HG03442 (cell line): ENCODE results near the gene NEK3.
"Not testable (repeated sequence)": the region's sequence is repeated elsewhere in the genome, so short reads cannot be mapped to it uniquely, and the experiment has no call there.

ENCODE experiments used
- ATAC-seq: cut with Tn5 transposase; IDR thresholded peaks from one replicate; pipeline ENCODE4 v1.9.1; 2021; ENCODE audit warnings: mild to moderate bottlenecking, moderate library complexity; ENCODE audit not compliant: unreplicated experiment

NEK3 gene

DNA sequence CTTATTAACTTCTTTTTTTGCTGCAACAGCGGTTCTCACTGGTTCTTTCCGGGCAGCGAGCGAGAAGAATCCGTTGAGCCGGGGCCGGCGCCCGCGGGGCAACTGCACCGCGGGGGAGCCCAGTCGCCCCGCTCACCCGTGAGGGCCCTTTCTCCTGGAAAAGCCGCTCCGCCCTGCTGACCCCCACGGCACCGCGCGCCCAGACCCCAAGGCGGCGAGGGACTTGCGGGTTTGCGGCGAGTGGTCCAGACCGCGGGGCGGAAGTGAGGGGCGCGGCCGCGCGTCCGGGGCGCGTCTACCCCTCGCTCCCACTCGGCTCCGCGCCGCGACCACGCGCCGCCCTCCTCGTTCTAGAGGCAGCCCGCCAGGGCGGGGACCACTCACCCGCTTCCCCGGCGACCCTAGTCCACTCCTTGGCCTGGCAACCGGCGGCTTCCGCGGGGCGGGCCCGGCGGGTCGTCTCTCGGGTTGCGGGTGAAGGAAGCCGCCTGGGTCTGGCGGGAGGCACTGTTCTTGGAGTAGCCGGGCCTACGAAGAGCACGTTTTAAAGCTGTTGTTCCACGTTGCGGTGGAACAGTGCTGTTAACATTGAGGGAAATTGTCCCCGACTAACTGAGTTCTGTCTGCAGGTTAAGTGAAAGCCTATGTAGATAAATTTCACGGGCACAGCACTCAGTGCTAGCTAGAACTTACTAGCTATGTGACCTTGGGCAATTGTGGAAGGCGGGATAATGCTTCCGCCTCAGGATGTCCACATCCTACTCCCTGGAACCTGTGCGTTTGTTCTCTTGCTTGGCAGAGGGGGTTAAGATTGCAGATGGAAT is at the start of gene NEK3:
TSS of gene NEK3 (minus strand) at position 439 of the 824 bp plus-strand sequence. CDS start 3,406 bp downstream, outside the sequence.
- ATAC-seq, result peak; percentile 84

DNA sequence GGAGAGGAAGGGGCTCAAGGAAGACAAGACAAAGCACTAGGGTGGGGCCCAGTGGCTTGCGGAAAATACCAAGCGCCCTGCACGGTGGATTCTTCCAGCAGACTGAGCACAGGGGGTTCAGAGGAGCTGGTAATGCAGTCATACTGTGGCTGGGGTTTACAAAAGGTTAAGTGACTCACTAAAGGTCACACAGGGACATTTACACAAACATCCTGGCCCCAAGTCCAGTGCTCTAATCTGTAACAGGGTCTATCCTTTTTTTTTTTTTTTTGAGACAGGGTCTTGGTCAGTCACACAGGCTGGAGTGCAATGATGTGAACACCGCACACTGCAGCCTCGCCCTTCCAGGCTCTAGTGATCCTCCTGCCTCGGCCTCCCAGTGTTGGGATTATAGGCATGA is 49.0 kb upstream of the NEK3 start:
- ATAC-seq, result not testable (repeated sequence)

DNA sequence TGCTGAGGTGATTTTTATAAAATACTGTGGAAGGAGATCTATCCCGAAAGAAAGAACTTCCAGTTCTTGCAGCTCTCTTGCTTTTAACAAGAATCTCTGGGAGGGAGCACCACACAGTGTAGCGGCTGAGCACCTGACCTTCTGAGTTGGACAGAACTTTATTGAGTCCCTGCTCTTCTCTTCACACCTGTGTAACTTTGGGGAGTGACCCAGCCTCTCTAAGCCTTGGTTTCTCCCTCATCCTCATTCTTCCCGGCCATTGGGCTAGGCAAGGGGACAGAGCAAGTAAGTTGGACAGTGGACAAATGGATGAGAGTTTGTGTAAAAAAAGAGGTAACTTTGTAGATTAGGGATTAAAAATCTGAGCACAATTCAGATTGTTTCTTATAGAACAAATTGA is 48.5 kb upstream of the NEK3 start:
- ATAC-seq, result not testable (repeated sequence)

DNA sequence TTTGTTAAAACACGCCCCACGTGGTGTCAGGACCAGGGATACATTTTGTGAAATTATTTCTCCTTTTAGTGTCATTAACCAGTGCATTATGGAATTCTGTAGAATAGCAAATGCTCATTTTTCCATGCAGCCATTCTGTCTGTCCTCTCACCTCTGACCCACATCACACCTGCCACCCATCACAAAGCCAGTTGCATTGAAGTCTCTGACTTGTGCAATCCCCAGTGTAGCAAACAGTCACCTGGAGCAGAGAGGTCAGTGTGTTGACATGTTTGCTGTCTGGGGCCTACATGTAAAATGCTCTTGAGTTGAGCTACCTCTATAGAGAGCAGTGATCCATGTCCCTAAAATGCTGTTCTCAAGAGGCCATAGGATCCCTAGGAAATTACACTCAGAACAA is 47.9 kb upstream of the NEK3 start:
- not testable (repeated sequence) for ATAC-seq

DNA sequence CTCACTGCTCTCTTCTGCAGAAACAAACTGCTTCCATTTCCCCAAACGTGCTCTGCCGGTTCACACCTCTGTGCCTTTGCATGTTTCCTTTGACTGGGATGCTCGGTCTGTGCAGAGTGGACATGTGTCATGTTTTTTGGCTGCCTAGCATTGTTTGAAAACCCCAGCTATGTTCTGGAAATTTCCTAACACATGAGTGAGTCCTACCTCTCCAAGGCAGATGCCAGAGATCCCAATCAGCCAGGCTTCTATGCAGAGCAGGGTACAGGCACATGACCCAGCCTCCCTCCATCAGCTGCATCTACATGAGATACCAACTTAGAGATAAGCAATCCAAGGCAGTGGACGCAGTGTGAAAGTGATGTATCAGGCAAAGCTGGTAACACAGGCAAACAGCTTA is 45.1 kb upstream of the NEK3 start:
- ATAC-seq, result not testable (repeated sequence)

DNA sequence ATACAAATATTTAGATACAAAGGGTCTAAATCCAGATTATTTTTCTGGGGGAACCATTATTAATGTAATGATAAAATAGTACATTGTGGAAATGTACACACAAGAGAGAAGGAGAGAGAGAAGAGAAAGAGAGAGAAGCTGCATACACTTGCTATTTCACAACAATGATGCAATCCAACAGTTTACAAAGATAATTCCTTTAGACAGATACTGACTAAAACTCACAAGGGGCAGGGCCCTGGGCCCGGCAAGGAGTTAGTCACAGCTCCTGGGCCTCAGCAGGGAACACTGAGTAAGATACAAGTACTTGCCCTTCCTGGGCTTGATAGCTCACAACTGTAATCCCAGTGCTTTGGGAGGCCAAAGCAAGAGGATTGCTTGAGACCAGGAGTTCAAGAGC is 44.5 kb upstream of the NEK3 start:
- ATAC-seq, result not testable (repeated sequence)

- not testable (repeated sequence) for ATAC-seq
Observed at GRCh38 chr13:52202506-52202905, 43.1 kb upstream of the NEK3 start.

DNA sequence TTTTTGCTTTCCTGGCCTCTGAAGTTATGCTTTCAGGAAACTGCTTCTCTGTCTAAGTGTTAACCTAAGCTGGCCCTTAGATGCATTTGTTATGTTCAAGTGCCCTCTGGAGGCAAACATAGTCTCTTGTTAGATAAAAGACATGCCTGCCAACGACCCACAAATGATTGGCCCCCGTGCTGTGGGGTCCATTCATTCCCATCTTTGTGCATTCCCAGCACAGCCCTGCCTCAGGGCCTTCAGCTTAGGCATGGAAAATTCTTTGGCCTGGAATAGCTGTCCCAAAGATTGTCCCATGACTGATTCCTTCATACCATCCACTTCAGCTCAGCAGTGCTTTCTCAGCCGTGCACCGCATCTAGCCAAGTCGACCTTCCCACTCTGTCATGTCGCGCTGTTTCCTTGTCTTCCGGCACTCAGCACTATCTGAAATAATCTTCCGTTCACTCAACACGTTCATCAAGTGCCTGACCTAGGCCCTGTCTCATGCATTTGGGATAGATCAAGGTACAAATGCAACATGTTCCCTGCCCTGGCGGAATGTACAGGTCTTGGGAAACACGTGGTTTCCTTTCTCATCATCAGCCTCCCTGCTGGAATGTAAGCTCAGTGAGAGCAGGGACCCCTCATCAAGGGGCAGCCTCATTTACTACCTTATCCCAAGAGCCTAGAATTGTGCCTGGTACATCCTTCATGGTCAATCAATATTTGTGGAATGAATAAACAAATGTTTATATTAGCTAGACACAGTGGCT is 42.2 kb upstream of the NEK3 start:
- not testable (repeated sequence) for ATAC-seq

GRCh38 chr13:52195401-52195837 is 36.0 kb upstream of the NEK3 start:
- peak; percentile 70 for ATAC-seq

DNA sequence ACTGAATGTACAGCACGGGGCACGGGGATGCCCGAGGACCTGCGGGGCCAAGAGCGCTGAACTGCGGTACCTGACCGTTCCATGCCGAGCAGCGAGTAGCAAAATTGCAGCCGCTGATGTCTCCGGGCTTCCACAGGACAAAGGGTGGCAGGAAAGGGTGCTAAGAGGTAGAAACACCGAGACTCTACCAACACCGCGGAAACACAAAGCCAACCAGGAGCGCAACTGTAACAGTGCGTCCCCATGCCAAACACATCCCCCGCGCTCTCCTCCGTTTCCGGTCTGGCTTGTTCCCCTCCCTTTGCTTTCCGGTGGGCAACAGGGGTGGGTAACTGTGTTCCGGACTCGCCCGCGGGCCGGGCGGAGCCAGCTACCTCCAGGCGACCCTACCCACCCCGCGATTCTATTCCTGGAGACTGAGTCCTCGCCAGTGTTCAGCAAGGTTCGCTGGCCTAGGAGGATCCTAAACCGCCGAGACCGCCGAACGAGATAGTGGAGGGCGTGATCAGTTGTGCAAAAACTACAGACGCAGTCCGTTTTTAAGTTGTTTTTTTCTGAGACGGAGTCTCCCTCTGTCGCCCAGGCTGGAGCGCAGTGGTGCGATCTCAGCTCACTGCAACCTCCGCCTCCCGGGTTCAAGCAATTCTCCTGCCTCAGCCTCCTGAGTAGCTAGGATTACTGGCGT is 34.9 kb upstream of the NEK3 start:
- ATAC-seq, result peak; percentile 72

DNA sequence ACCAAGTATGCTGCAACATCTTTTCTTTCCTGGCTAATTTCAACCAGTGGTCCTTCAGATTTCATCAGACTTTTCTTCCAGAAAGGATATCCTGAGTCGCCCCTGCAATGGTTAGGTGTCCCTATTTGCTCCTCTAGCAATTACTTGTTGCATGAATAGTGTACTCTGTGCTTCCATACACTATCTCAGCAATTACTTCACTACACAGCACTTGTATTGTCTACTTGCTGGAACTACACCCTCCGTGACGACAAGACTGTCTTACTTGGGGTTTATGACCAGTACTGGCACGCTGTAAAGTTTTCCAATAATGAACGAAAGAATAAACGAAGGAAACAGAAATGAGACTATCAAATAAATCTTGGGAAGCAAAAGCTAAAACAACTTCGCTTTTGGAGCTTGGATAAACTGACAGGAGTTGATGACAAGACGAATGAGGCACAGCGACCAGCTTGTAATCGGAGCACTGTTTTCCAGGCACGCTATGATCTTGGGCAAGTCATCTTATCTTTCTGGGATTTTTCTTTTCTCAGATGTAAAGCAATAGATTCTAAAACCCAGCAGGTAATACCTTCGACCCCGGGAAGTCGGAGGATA is 34.3 kb upstream of the NEK3 start:
- ATAC-seq, result not testable (repeated sequence)

DNA sequence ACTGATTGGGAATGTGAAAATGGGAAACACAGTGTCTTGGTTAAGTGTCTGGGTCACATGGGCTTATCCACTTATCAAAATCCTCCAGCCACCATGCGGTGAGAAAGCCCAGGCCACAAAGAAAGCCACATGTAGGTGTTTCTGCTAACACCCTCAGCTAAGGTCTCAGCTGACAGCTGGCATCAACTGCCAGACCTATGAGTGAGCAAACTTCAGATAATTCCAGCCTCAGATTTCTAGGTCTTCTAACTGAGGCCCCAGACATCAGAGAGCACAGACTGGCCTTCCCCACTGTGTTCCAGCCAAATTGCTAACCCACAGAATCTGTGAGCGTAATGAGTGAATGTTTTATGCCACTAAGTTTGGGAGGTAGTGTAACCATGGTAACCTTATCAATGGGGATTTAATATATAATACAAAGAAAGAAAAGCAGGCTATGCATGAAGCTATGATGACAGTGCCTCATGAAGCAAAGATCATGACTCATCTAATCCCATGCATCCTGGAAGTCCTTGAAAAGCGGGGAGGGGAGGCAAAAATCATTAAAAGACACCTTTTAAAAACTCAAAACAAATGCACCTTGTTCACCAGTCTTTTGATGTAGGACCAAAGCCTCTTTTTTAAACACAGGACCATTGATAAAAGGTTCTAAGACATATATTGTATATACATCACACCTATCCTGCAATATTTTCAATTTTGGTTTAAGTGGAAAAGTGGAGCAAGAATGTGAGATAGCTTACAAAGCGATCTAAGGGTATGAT is 28.2 kb upstream of the NEK3 start:
- peak; percentile 81 for ATAC-seq

DNA sequence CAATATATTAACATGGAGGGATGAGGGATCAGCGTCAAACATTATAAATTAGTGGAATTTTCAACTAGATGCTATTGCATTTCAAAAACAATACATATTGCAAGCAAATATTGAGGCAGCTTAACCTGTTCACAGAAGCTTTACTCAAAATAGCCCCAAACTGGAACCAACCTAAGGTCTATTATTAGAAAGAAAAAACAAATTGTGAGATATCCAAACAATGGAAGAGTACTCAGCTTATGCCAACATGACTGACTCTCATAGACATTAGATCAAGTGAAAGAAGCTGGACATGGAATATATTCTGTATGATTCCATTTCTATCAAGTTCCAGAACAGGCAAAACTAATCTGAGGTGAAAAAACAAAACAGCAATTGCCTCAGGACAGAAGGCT is 27.6 kb upstream of the NEK3 start:
- ATAC-seq, result no peak

GRCh38 chr13:52181316-52181954 is 22.0 kb upstream of the NEK3 start:
- peak; percentile 78 for ATAC-seq

DNA sequence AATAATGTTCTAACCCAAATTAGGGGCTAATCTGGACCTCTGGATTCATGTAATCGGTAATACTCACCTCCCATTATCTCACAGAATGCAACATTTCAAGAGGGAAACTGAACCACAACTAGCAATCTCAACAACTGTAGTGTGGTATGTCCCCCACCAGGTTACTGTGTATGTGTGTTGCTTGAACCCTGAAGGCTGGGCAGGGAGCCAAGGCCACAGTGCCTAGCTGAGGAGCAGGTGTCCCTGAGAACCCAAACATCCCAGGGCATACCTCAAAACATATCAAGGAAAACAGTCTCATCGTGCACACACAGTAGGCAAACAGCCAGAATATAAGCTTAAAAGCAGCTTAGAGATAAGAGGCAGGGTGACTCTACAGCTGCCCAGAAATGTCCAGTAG is 20.5 kb upstream of the NEK3 start:
- no peak for ATAC-seq

GRCh38 chr13:52177276-52177675 is 17.9 kb upstream of the NEK3 start:
- no peak for ATAC-seq

DNA sequence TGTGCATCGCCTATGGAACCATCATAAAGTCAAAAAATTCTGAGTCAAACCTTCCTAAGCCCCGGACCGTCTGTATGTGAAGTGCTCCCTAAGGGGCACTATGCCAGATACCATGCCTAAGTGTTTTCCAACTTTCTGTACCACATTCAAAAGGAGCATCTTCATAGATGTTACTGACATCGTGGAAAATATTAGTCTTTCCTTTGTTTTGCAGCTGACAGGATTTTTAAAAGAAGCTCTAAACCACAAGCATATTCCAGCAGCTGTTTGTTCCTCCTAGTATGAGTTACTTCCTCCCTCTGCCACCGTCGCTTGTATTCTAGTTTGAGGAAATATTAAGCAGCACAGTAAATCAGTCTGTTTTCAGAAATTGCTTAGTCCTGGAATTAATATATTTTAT is 14.6 kb upstream of the NEK3 start:
- not testable (repeated sequence) for ATAC-seq

GRCh38 chr13:52173373-52173772 is 14.0 kb upstream of the NEK3 start:
- no peak for ATAC-seq

DNA sequence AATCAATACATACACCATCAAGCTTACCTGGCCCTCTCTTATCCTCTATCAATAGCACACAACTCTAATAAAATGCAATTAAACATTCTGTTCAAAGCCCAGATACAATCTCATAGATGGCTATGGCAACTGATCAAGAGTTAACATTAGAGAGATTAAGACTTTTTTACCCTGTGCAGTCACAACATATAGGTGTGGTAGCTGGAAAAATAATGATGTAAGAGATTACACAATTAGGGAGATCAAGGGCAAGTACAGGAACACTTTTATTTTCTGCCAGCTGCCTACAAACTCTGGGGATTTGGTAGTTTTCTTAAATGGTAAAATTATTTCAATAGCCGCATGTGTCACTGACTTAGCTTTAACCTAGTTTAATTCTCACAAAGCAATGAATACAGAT is 12.3 kb upstream of the NEK3 start:
- not testable (repeated sequence) for ATAC-seq
